GM18505 (cell line): ENCODE data around the gene SASH1.
"Not testable (repeated sequence)": the region's sequence is repeated elsewhere in the genome, so short reads cannot be mapped to it uniquely, and the experiment has no call there.

Source experiments
- ATAC-seq: cut with Tn5 transposase; IDR thresholded peaks from one replicate; pipeline ENCODE4 v1.9.1; 2021; ENCODE audit not compliant: unreplicated experiment
- POLR2A ChIP-seq: IDR thresholded peaks from 4 replicates; pipeline ENCODE4 v1.6.1; 2011; ENCODE audit warnings: borderline replicate concordance; ENCODE audit not compliant: insufficient read depth, insufficient read length; ENCODE audit errors: extremely low read depth

Gene SASH1

GRCh38 chr6:148364056-148364824 lies 21.6 kb downstream of the SASH1 start:
- no peak for ATAC-seq
- no peak for TF ChIP-seq POLR2A

- no peak for ATAC-seq
- TF ChIP-seq POLR2A, result no peak
Observed at GRCh38 chr6:148365041-148365440, 22.4 kb downstream of the SASH1 start.

- no peak for ATAC-seq
- TF ChIP-seq POLR2A, result no peak
Observed at GRCh38 chr6:148367411-148368024, 24.9 kb downstream of the SASH1 start.

GRCh38 chr6:148370176-148370575 lies 27.5 kb downstream of the SASH1 start:
- ATAC-seq, result no peak

GRCh38 chr6:148374040-148374774 lies 31.6 kb downstream of the SASH1 start:
- TF ChIP-seq POLR2A, result no peak
- no peak for ATAC-seq

More at GRCh38 chr6:148370176-148370575, 27.5 kb downstream of the SASH1 start:
- no peak for TF ChIP-seq POLR2A

- no peak for ATAC-seq
- no peak for TF ChIP-seq POLR2A
Observed at GRCh38 chr6:148375401-148375800, 32.8 kb downstream of the SASH1 start.

- TF ChIP-seq POLR2A, result no peak
- ATAC-seq, result no peak
Observed at GRCh38 chr6:148379481-148379880, 36.8 kb downstream of the SASH1 start.

- no peak for TF ChIP-seq POLR2A
- ATAC-seq, result no peak
Observed at GRCh38 chr6:148379966-148380713, 37.5 kb downstream of the SASH1 start.

- not testable (repeated sequence) for ATAC-seq
Observed at GRCh38 chr6:148382051-148382450, 39.4 kb downstream of the SASH1 start.

- no peak for TF ChIP-seq POLR2A
- ATAC-seq, result no peak
Observed at GRCh38 chr6:148382861-148383260, 40.2 kb downstream of the SASH1 start.

GRCh38 chr6:148383658-148384368 lies 41.2 kb downstream of the SASH1 start:
- no peak for ATAC-seq
- TF ChIP-seq POLR2A, result no peak

GRCh38 chr6:148385379-148385778 lies 42.7 kb downstream of the SASH1 start:
- no peak for ATAC-seq
- no peak for TF ChIP-seq POLR2A

- TF ChIP-seq POLR2A, result no peak
- no peak for ATAC-seq
Observed at GRCh38 chr6:148388521-148388920, 45.9 kb downstream of the SASH1 start.
